NCI-H510A treated with DMSO at 0.1 percent for 48 hours (cell line): ENCODE data around the gene SAMD4A.

Experiments used
- DNase-seq: peaks from one replicate; lab custom pipeline; 2025; lab: John Stamatoyannopoulos, UW

Gene SAMD4A

DNA sequence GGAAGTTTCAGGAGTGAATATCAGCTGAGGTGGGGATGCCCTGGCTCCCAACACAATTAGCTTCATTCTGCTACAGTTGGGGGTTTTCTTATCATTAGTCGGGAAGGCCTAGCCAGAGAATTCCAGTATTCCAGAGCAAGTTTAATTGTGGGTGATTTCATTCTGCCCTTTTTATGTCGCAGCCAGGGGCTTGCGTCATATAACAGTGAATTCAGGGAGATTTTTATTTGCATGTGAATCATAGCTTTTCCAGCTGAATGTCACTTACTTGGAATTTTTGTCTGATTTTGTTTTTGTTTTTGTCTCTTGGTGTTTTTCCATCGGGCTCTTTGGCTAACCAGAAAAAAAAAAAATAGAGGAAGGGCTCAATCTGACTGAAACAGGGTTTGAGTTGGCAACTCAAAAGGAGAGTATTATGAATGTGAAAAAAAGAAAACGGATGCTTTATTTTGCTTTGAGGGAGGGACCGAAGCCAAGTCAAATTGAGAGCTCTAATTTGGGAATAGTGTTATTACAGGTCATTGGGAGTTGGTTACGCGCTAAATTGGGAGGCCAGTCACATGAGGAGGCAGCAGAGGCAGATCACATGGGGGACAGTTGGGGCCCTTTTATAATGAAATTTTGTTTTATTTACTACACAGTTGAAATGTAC lies 119.4 kb downstream of the SAMD4A start:
- no peak for DNase-seq

GRCh38 chr14:54686871-54687749 lies 120.2 kb downstream of the SAMD4A start:
- DNase-seq = no peak

DNA sequence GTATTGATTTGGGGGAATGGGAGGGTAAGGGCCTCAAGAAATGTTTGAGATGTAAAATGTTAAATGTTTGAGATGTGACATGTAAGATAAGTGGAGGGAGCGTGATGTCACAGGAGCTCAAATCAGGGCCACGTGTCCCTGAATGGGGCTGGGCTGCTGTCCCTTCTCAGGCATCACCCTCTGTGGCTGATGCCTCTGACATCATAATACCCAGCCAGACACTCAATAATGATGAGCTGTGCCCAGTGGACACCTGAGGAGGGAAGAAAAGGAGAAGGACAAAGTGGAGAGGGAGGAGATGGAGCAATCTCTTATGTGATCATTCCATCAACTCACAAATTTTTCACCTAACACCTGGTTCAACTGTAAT lies 120.8 kb downstream of the SAMD4A start:
- no peak for DNase-seq

- DNase-seq = no peak
Observed at GRCh38 chr14:54688229-54688628, 121.3 kb downstream of the SAMD4A start.

DNA sequence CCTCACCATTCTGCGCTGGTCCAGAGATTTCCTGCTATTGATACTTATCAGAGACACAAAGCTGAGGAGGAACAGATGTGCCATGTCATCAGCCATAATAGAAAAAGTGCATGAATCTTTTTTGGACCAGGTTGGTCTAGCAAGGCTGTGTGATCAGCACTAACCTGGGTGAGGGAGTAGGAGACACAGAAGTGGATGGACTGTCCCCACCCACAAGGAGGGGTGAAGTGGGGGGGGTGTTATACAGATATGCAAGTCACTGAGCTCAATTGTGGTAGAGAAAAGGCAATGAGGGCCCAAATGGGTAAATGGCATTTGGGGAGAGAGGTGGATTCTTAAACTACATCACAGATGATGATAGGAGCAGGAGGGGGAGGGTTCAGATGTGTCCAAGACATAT lies 123.0 kb downstream of the SAMD4A start:
- DNase-seq = no peak

- DNase-seq = no peak
Observed at GRCh38 chr14:54690887-54691286, 124.0 kb downstream of the SAMD4A start.

GRCh38 chr14:54691525-54692283 lies 124.8 kb downstream of the SAMD4A start:
- DNase-seq = peak; percentile 21

- no peak for DNase-seq
Observed at GRCh38 chr14:54692284-54692772, 125.4 kb downstream of the SAMD4A start.

- no peak for DNase-seq
Observed at GRCh38 chr14:54693761-54694160, 126.8 kb downstream of the SAMD4A start.

DNA sequence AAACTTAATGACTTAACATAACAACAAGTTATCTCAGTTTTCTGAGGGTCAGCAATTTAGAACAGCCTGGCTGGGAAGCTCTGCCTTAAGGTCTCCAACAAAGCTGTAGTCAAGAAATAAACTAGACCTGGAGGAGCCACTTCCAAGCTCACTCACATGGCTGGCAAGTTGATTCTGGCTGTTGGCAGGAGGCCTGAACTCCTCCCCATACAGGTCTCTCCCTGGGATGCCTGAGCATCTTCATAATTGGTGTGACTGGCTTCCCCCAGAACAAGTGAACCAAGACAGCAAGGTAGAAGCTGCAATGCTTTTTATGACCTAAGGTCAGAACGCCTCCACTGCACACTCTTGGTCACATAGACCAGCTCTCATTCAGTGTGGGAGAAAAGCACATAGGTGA lies 128.3 kb downstream of the SAMD4A start:
- no peak for DNase-seq

DNA sequence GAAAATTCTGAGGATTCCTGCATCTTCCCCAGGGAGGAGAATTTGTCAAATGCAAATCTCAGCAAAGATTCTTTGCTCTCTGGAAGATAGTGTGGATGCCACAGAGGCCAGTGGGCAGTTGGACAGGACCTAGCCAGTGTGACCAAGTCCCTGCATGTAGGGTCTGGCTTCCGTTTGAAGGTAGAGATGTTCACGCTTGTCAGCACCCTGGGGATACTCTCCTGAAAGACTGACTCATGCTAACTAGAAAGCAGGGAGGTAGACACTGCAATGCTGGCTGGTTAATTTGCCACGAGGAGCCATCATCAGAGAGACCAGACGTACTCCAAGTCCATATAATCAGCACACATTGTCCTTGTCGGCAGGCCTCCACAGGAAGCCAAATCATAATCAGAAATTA lies 130.1 kb downstream of the SAMD4A start:
- no peak for DNase-seq

DNA sequence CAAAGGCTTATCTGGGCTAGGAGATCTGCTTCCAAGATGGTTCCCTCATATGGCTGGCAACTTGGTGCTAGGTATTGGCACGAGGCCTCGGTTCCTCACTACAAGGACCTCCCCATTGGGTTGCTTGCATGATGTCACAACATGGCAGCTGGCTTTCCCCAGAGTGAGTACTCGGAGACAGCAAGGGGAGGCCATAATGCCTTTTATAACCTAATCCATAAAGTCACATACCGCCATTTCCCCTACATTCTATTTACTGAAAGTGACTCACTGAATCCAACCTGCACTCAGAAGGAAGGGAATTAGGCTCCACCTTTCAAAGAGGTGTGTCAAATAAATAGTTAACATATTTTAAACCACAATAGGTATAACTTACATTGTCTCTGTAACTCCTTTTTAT lies 130.9 kb downstream of the SAMD4A start:
- DNase-seq = no peak

DNA sequence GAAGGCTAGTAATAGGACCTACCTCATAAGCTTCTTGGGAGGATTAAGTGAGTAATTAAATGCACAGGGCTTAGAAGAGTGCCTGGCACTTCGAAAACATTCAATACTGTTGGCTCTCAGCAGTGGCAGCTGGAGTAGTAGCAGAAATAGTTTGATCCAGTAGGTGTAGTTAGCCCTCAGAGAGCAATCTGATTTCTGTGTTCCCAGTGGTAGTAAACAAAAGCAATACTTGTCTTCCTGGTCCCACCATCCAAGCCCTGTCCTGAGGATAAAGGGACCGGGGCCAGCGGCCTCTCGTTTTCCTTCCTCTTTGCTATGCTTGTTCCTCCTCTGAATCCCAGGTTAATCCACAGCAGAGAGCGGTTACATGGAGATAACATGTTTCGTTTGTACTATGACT lies 131.6 kb downstream of the SAMD4A start:
- DNase-seq = no peak

DNA sequence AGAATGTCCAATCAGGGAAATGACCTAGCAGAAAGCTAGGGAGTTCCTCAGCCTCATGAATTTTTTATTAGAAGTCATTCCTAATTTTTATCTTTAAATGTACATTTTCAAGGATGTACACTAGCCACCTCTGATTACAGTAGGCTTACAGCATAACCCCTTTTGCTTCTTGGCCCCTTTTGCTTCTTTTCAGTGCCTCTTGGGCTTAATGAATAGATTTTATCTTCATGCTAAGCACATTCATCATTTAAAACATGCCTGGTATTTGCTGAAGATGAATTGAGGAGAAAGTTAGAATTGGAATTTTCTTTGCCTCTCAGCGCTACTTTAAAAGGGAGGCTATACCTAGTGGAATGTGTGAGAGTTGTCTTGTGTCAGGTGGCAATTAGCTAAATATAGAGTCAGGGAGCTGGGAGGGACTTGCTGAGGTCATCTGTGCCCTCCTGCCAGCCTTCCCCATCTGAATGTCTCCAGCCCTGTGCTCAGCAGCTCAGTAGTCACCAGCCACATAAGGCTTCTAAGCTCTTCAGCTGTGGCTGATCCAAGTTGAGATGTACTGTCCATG lies 132.1 kb downstream of the SAMD4A start:
- no peak for DNase-seq

- no peak for DNase-seq
Observed at GRCh38 chr14:54699735-54700134, 132.8 kb downstream of the SAMD4A start.

GRCh38 chr14:54700717-54701116 lies 133.8 kb downstream of the SAMD4A start:
- DNase-seq = no peak

DNA sequence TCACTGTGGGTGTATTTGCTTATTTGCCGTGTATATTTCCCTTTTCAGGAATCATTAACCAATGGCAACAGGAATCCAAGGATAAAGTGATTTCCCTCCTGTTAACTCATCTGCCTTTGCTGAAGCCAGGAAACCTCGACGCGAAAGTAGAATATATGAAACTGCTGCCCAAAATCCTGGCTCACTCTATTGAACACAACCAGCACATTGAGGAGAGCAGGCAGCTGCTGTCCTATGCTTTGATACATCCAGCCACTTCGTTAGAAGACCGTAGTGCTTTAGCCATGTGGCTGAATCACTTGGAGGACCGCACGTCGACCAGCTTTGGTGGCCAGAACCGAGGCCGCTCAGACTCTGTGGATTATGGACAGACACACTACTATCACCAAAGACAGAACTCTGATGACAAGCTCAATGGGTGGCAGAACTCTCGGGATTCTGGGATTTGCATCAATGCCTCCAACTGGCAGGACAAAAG lies 135.1 kb downstream of the SAMD4A start:
- no peak for DNase-seq

DNA sequence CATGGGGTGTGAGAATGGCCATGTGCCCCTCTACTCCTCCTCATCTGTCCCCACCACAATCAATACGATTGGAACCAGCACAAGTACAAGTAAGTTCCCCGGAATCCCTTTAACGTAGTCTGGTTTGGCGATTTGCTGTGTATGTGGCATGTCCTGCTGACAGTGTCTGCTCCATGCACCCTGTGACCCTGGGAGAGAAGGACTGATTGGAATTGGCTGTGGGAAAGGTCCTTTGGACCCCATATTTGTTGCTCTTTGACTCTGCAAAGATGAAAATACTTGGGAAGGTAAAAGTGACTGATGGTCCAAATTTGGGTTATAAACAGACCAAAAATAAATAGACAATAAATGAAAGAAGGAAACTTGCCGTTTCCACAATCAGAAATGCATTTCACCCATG lies 135.6 kb downstream of the SAMD4A start:
- DNase-seq = no peak

DNA sequence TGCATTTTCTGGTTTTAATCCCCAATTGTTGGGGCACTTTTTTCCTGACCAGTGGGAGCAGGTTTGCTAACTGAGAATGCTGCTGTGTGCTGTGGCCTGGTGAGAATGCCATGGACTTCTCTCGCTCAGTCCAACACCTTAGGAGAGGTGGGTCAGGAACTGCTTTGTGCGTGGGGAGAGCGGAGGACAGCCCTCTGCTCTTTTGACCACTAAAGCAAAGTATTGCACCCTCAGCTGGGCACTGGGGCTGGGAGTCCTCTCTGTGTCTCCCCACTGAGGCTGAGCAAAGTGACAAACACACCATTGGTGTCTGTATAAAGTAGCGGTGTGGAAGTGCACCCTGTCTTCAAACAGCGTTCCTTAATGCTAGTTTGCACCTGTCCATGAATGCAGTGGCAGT lies 136.2 kb downstream of the SAMD4A start:
- no peak for DNase-seq

DNA sequence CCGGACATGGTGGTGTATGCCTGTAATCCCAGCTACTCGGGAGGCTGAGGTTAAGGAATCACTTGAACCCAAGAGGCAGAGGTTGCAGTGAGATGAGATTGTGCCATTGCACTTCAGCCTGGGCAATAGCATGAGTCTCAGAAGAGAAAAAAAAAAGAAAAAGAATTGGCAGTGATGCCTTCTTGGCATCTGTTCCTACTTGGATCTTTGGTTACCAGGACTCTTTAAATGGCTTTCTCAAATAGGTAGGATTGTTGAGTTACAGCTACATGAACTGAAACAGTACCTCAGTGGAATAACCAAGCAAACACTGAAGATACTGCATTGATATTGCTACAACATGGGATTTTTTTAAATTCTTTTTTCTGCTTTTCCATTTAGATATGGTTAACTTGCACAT lies 136.8 kb downstream of the SAMD4A start:
- no peak for DNase-seq

GRCh38 chr14:54704768-54705167 lies 137.8 kb downstream of the SAMD4A start:
- DNase-seq = no peak

DNA sequence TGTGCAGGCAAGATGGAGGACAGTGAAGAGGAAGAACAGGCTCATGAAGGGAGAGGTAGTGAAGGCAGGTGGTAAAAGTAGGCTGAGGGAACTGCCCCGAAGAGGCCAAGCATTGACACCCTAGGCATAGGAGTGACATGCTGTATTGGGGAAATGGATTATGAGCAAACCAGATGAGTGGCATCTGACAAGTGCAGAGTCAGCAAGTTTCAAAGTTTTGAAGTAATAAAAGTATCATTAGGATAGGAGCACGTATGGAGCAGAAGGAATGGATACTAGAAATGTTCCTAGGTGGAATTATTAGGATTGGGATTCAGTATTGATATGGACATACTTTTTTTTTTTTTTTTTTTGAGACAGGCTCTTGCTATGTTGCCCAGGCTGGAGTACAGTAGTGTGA lies 139.8 kb downstream of the SAMD4A start:
- no peak for DNase-seq
